PC-9 (cell line): Measurements from ENCODE around the gene YWHAE. TPM values are rescaled to one million over a fixed set of nuclear protein-coding genes. Genes with fewer than 3 reads are reported as not detected.
"Not testable (repeated sequence)": the region's sequence is repeated elsewhere in the genome, so short reads cannot be mapped to it uniquely, and the experiment has no call there.

Experiments
- BruUV-seq: library from RNA; stranded (reverse); fragments of 400-500 nt; replicated peaks from 2 replicates; lab custom pipeline; 2021; lab: Mats Ljungman, UMichigan
- CTCF ChIA-PET: fragments of 300-600 bp; sonication (Branson Sonifier 250); formaldehyde crosslinking; loops from one replicate; lab custom pipeline; 2022; ENCODE audit warnings: antibody characterized with exemption; lab: Charles Lee
- POLR2A ChIA-PET: fragments of 300-600 bp; sonication (Branson Sonifier 250); formaldehyde crosslinking; loops from one replicate; lab custom pipeline; 2022; ENCODE audit warnings: antibody characterized with exemption; ENCODE audit not compliant: unreplicated experiment; lab: Charles Lee
- DNase-seq, 2 experiments: peaks; one replicate each; pipeline versions ENCODE4 v3.0.0 to v3.0.0-alpha.2; 2015 to 2022; ENCODE audit warnings: mixed read lengths in 1 of 2
- H2AFZ ChIP-seq: fragments of 200-600 bp; sonication (generic); 2 replicates; pipeline ENCODE4 v1.8.1; 2017; ENCODE audit warnings: antibody characterized with exemption
- H3F3A ChIP-seq: fragments of 200-600 bp; sonication (generic); 2 replicates; pipeline ENCODE4 v1.8.1; 2017; ENCODE audit warnings: antibody characterized with exemption, mild to moderate bottlenecking, low read depth; ENCODE audit not compliant: insufficient read depth
- H3K27ac ChIP-seq: fragments of 200-600 bp; sonication (generic); 2 replicates; pipeline ENCODE4 v1.6.1; 2016; ENCODE audit warnings: mixed run types
- H3K27me3 ChIP-seq: fragments of 200-600 bp; sonication (generic); 2 replicates; pipeline ENCODE4 v1.6.1; 2016; ENCODE audit warnings: low read depth, mixed run types; ENCODE audit not compliant: insufficient read depth
- H3K36me3 ChIP-seq: fragments of 200-600 bp; sonication (generic); 2 replicates; pipeline ENCODE4 v1.6.1; 2016; ENCODE audit warnings: low read depth, mixed run types
- H3K4me1 ChIP-seq: fragments of 200-600 bp; sonication (generic); replicated peaks from 2 replicates; pipeline ENCODE4 v1.6.1; 2016; ENCODE audit warnings: mixed run types; ENCODE audit not compliant: insufficient read depth
- H3K4me2 ChIP-seq: fragments of 200-600 bp; sonication (generic); 2 replicates; pipeline ENCODE4 v1.6.1; 2017; ENCODE audit warnings: mixed run types
- H3K4me3 ChIP-seq: fragments of 200-600 bp; sonication (generic); 2 replicates; pipeline ENCODE4 v1.6.1; 2016; ENCODE audit warnings: mixed run types
- H3K79me2 ChIP-seq: fragments of 200-600 bp; sonication (generic); 2 replicates; pipeline ENCODE4 v1.6.1; 2017; ENCODE audit warnings: low read depth, mixed run types
- H3K9me2 ChIP-seq: fragments of 200-600 bp; sonication (generic); 2 replicates; pipeline ENCODE4 v1.8.1; 2017; ENCODE audit warnings: mild to moderate bottlenecking; ENCODE audit not compliant: insufficient read depth
- H3K9me3 ChIP-seq: fragments of 200-600 bp; sonication (generic); 2 replicates; pipeline ENCODE4 v1.8.1; 2016; ENCODE audit warnings: low read depth; ENCODE audit not compliant: insufficient read depth
- H4K20me1 ChIP-seq: fragments of 200-600 bp; sonication (generic); 2 replicates; pipeline ENCODE4 v1.8.1; 2017; ENCODE audit not compliant: insufficient read depth
- CTCF ChIP-seq: fragments of 200-600 bp; sonication (generic); conservative IDR thresholded peaks from 2 replicates; pipeline ENCODE4 v1.6.1; 2017; ENCODE audit warnings: mixed run types, antibody characterized with exemption, mild to moderate bottlenecking, moderate library complexity
- EZH2 ChIP-seq: fragments of 200-600 bp; sonication (generic); IDR thresholded peaks from 2 replicates; pipeline ENCODE4 v1.8.0; 2017; ENCODE audit warnings: antibody characterized with exemption, low read depth
- intact Hi-C: fragments of 100-400 bp; cut with micrococcal nuclease; formaldehyde crosslinking; loops from one replicate; pipeline ENCODE4 v1.10.0; 2022; ENCODE audit not compliant: unreplicated experiment
- total RNA-seq: library from RNA; stranded (reverse); gene quantifications from 2 replicates; pipeline ENCODE4 v1.2.3, GENCODE V29; 2021

The YWHAE gene
- total RNA-seq, 1 experiment from 2014 or later, result 1,140 TPM

- no peaks in the 10 kb centered on the region for H3K27me3 ChIP-seq
- peaks cover 99% of the 10 kb centered on the region for H4K20me1 ChIP-seq
- peak overlapping the region; percentile 0; the same call in 1 of the 2 replicates for H3K27ac ChIP-seq
- CTCF ChIA-PET, result interaction anchor here (1.0 kb wide), 1 partner anchor 26 kb away, joined by 4 read pairs; no protein-coding TSS in a partner anchor
- POLR2A ChIA-PET, result interaction anchor here (0.6 to 1.1 kb wide), 3 partner anchors 24 to 620 kb away, joined by 4 to 8 read pairs (median 5); no protein-coding TSS in a partner anchor
- intact Hi-C loops, result loop anchor here (10.0 kb wide), 1 partner anchor 63 kb away; the partner anchor contains the start of gene CRK
- no peaks in the 10 kb centered on the region for H3K9me3 ChIP-seq
- no TSS peak for BruUV-seq
- no peak for DNase-seq
- TF ChIP-seq EZH2 (no peak), CTCF (no peak)
- H3K36me3 ChIP-seq, result peaks cover 35% of the 10 kb centered on the region; the same call in 1 of the 2 replicates
- H3K4me3 ChIP-seq, result no peak overlapping the region
- no peak overlapping the region for H2AFZ ChIP-seq
- H3F3A ChIP-seq, result peaks cover 85% of the 10 kb centered on the region
- peaks cover 67% of the 10 kb centered on the region for H3K4me1 ChIP-seq
- peak overlapping the region; percentile 11 for H3K4me2 ChIP-seq
- peaks cover 100% of the 10 kb centered on the region for H3K79me2 ChIP-seq
- no peaks in the 10 kb centered on the region for H3K9me2 ChIP-seq
These were observed 8.4 kb downstream of the YWHAE start for GRCh38 chr17:1391577-1391976.

- POLR2A ChIA-PET, result interaction anchor here (0.6 to 1.1 kb wide), 4 partner anchors 23 to 621 kb away, joined by 4 to 13 read pairs (median 6); no protein-coding TSS in a partner anchor
- DNase-seq, result no peak
- H3K4me3 ChIP-seq, result no peak overlapping the region
- peaks cover 89% of the 10 kb centered on the region for H3F3A ChIP-seq
- H4K20me1 ChIP-seq, result peaks cover 99% of the 10 kb centered on the region
- no peaks in the 10 kb centered on the region for H3K27me3 ChIP-seq
- CTCF ChIA-PET, result interaction anchor here (1.0 kb wide), 1 partner anchor 25 kb away, joined by 4 read pairs; no protein-coding TSS in a partner anchor
- H3K36me3 ChIP-seq, result peaks cover 35% of the 10 kb centered on the region; the same call in 1 of the 2 replicates
- H3K27ac ChIP-seq, result peak overlapping the region; percentile 0
- H3K4me2 ChIP-seq, result peak overlapping the region; percentile 11
- peaks cover 100% of the 10 kb centered on the region for H3K79me2 ChIP-seq
- intact Hi-C loops, result loop anchor here (10.0 kb wide), 1 partner anchor 64 kb away; the partner anchor contains the start of gene CRK
- H3K4me1 ChIP-seq, result peaks cover 60% of the 10 kb centered on the region
- no peaks in the 10 kb centered on the region for H3K9me2 ChIP-seq
- no peaks in the 10 kb centered on the region for H3K9me3 ChIP-seq
- no TSS peak for BruUV-seq
- H2AFZ ChIP-seq, result no peak overlapping the region
- TF ChIP-seq CTCF (no peak), EZH2 (no peak)
These were observed 9.3 kb downstream of the YWHAE start for GRCh38 chr17:1390432-1391367.

- H3K9me3 ChIP-seq, H3K4me2 ChIP-seq, H2AFZ ChIP-seq, BruUV-seq, H3K9me2 ChIP-seq, H3K27me3 ChIP-seq, DNase-seq, intact Hi-C loops, H3K4me3 ChIP-seq, H3K27ac ChIP-seq: not testable (repeated sequence)
- peaks cover 100% of the 10 kb centered on the region for H3K79me2 ChIP-seq
- ChIA-PET CTCF (interaction anchor here (0.6 kb wide), 1 partner anchor 135 kb away, joined by 3 read pairs; no protein-coding TSS in a partner anchor), POLR2A (interaction anchor here (0.7 kb wide), 1 partner anchor 163 kb away, joined by 4 read pairs; no protein-coding TSS in a partner anchor)
- peaks cover 100% of the 10 kb centered on the region for H4K20me1 ChIP-seq
- H3K4me1 ChIP-seq, result peaks cover 36% of the 10 kb centered on the region
- peaks cover 92% of the 10 kb centered on the region for H3F3A ChIP-seq
- H3K36me3 ChIP-seq, result peaks cover 22% of the 10 kb centered on the region; the same call in 1 of the 2 replicates
These were observed 12.4 kb downstream of the YWHAE start for GRCh38 chr17:1387490-1388227.

GRCh38 chr17:1386675-1387190, 13.3 kb downstream of the YWHAE start:
- H3K9me3 ChIP-seq, DNase-seq, H2AFZ ChIP-seq, H3K27me3 ChIP-seq, H3K4me2 ChIP-seq, BruUV-seq, H3K4me3 ChIP-seq, POLR2A ChIA-PET, intact Hi-C loops, H3K9me2 ChIP-seq, CTCF ChIA-PET: not testable (repeated sequence)
- H3K79me2 ChIP-seq, result peaks cover 100% of the 10 kb centered on the region
- peaks cover 17% of the 10 kb centered on the region; the same call in 1 of the 2 replicates for H3K36me3 ChIP-seq
- H3K27ac ChIP-seq, result 0 out of 2 replicates have a peak overlapping the region, but pooled peaks have one; percentile 2
- H3F3A ChIP-seq, result peaks cover 91% of the 10 kb centered on the region
- H4K20me1 ChIP-seq, result peaks cover 100% of the 10 kb centered on the region
- H3K4me1 ChIP-seq, result peaks cover 27% of the 10 kb centered on the region
